Stimulated activated CD8-positive, alpha-beta memory T cell treated with anti-CD3 and anti-CD28 coated beads, Interleukin-7, amount 100 ng/mL, for 1 hour (primary cell): Measurements from ENCODE around the gene C4BPB.

Experiments used
- DNase-seq, 2 donors: peaks; one replicate each; pipeline ENCODE4 v3.0.0-alpha.2; 2020; ENCODE audit warnings: low read depth in 2 of 2

The C4BPB gene

GRCh38 chr1:207084701-207085180 lies 3.9 kb upstream of the C4BPB start:
- DNase-seq = peak in 1 of 2 donors; percentile 13

GRCh38 chr1:207085887-207086286 lies 2.8 kb upstream of the C4BPB start:
- no peak for DNase-seq

- DNase-seq = no peak
Measured at GRCh38 chr1:207088161-207088560, 499 bp upstream of the C4BPB start.

GRCh38 chr1:207089627-207090355 lies 1.1 kb downstream of the C4BPB start:
- DNase-seq = no peak

GRCh38 chr1:207091200-207091908 lies 2.7 kb downstream of the C4BPB start:
- DNase-seq = no peak

- DNase-seq = no peak
Measured at GRCh38 chr1:207093944-207094343, 5.3 kb downstream of the C4BPB start.

GRCh38 chr1:207097871-207098324 lies 9.2 kb downstream of the C4BPB start:
- DNase-seq = no peak

- no peak for DNase-seq
Measured at GRCh38 chr1:207101720-207102119, 13.1 kb downstream of the C4BPB start.

GRCh38 chr1:207102146-207102545 lies 13.5 kb downstream of the C4BPB start:
- DNase-seq = no peak

- no peak for DNase-seq
Measured at GRCh38 chr1:207102659-207103058, 14.0 kb downstream of the C4BPB start.

GRCh38 chr1:207103892-207104373 lies 15.3 kb downstream of the C4BPB start, which contains the start of gene C4BPA:
TSS of gene C4BPA (plus strand) at chr1:207104233. CDS start at chr1:207113026, 8,793 bp downstream.
- DNase-seq = no peak

GRCh38 chr1:207109004-207109403 lies 20.3 kb downstream of the C4BPB start:
- no peak for DNase-seq

- no peak for DNase-seq
Measured at GRCh38 chr1:207112616-207113296, 24.1 kb downstream of the C4BPB start.

- no peak for DNase-seq
Measured at GRCh38 chr1:207115269-207115668, 26.6 kb downstream of the C4BPB start.

GRCh38 chr1:207124389-207124788 lies 35.7 kb downstream of the C4BPB start:
- DNase-seq = no peak

GRCh38 chr1:207128336-207128921 lies 39.8 kb downstream of the C4BPB start:
- no peak for DNase-seq

GRCh38 chr1:207129053-207129452 lies 40.4 kb downstream of the C4BPB start:
- DNase-seq = no peak

- DNase-seq = no peak
Measured at GRCh38 chr1:207130252-207131036, 41.8 kb downstream of the C4BPB start.

- DNase-seq = no peak
Measured at GRCh38 chr1:207131163-207131562, 42.5 kb downstream of the C4BPB start.

GRCh38 chr1:207134581-207134980 lies 45.9 kb downstream of the C4BPB start:
- DNase-seq = no peak

GRCh38 chr1:207139616-207140015 lies 51.0 kb downstream of the C4BPB start:
- no peak for DNase-seq
